Body of pancreas (tissue), 4 donors: ENCODE results near the gene PTPRH.

Experiments used
- POLR2A ChIP-seq, 3 donors: fragments of 450-650 bp; IDR thresholded peaks; one replicate each; pipeline ENCODE4 v1.6.1; 2016; ENCODE audit warnings: antibody characterized with exemption in 3 of 3, mild to moderate bottlenecking in 2 of 3
- TF ChIP-seq, protein P1 (sequence below), 7 experiments: fragments of 450-650 bp in 4 of 7; fragments of 200-600 bp in 3 of 7; sonication (generic) in 3 of 7; IDR thresholded peaks; one replicate each; pipeline ENCODE4 v1.5.1; 2016 to 2019; ENCODE audit warnings: antibody characterized with exemption in 7 of 7

DNA sequence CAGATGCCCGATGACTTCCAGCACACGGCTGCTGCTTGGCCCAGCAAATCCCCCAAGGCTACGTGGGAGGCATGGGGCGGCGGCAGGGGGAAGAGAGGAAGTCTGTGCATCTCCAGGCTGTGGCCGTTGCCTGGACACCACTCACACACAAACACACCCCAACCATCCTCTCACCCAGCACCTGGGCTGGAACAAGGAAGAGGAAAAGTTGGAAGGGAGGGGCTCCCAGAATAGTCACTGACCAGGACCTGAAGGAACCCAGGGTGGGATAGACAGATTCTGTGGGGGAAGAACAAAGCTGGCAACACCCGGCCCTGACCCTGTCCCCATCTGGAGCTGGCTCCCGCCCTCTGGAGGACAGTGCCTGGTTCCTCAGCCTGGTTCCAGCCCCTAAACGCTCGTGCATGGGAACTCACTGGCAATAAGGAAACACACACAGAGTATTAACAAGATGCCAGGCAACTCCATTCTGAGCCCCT is 38.4 kb upstream of the PTPRH start:
- TF ChIP-seq, protein P1, sequence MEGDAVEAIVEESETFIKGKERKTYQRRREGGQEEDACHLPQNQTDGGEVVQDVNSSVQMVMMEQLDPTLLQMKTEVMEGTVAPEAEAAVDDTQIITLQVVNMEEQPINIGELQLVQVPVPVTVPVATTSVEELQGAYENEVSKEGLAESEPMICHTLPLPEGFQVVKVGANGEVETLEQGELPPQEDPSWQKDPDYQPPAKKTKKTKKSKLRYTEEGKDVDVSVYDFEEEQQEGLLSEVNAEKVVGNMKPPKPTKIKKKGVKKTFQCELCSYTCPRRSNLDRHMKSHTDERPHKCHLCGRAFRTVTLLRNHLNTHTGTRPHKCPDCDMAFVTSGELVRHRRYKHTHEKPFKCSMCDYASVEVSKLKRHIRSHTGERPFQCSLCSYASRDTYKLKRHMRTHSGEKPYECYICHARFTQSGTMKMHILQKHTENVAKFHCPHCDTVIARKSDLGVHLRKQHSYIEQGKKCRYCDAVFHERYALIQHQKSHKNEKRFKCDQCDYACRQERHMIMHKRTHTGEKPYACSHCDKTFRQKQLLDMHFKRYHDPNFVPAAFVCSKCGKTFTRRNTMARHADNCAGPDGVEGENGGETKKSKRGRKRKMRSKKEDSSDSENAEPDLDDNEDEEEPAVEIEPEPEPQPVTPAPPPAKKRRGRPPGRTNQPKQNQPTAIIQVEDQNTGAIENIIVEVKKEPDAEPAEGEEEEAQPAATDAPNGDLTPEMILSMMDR (IDR thresholded peaks at IDR 0.05), result no peak
- TF ChIP-seq POLR2A (IDR thresholded peaks at IDR 0.05), result no peak
